Measurements from ENCODE around the gene ANAPC2.

Gene ANAPC2

DNA sequence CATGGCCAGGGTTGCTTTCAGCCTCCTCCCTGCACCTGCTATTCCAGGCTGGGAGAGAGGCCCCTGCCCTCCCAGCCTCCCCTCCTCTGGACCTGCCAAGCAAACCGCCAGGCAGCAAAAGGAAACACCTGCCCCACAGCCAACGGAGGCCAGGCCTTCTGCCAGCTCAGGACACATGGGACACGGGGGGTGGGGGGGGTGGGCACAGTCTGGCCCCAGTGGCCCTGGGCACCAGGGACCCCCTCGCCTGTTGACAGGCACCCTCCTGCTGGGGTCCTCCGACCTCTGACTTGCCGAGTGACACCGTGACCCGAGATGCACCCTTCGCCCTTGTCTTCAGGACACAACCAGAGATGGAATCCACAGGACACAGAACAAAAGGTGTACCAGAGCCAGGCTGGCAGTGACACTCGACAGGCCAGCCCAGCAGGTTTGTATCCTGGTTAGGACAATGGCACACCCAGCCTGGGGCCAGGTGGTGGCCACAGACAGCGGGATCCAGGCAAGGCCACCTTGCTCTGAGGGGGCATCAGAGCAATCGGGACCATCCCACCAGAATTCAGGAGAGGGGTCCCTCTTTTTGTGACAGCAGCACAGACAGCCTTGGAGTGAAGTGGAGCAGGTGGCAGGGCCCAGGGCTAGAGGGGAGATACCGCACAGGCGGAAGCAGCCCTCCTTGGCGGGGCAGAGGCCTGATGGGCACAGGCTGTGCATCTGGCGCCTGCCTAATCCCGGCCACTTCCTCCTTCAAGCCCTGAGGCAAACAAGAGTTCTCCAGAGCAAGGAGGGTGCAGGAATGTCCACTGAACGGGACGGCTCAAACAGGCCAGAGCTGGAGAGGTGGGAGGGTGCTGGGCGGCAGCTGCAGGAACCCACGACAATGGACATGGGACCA, 15.2 kb downstream of the ANAPC2 start:
- H3K79me1 ChIP-seq (ENCODE audit: low read depth, low read length), result peaks cover 2% of the 10 kb centered on the region
- H3K9ac ChIP-seq (ENCODE audit: low read depth, low read length, poor library complexity), result no peak overlapping the region
- no peak overlapping the region for H2BK5ac ChIP-seq (ENCODE audit: low read length)
- no peak overlapping the region for H4K8ac ChIP-seq (ENCODE audit: low read depth, low read length)
- H2BK15ac ChIP-seq (ENCODE audit: low read length), result no peak overlapping the region
- peaks cover 3 to 7% of the 10 kb centered on the region in 2 donors for H3K36me3 ChIP-seq (replicated peaks in 1 of 2; ENCODE audit: control insufficient read depth in 2 of 2, insufficient read depth in 2 of 2, low read length in 2 of 2)
- peak overlapping the region; percentile 75 for H2AK5ac ChIP-seq (ENCODE audit: low read depth, low read length)
- no peak overlapping the region for H3K18ac ChIP-seq (ENCODE audit: low read length)
- no peak overlapping the region for H3K4me2 ChIP-seq (ENCODE audit: insufficient read depth, low read length, poor library complexity, severe bottlenecking)
- peak overlapping the region; percentile 5 for H3K4ac ChIP-seq (ENCODE audit: low read length)
- no peak overlapping the region for H3K4me3 ChIP-seq (ENCODE audit: low read length in 2 of 2)
- H3K27me3 ChIP-seq (ENCODE audit: control insufficient read depth in 3 of 3, insufficient read depth in 3 of 3, low read depth in 1 of 3, low read length in 3 of 3), result peaks cover 11 to 52% (median 43%) of the 10 kb centered on the region in 3 experiments
- no peak overlapping the region for H3K27ac ChIP-seq (replicated peaks; ENCODE audit: low read length)
- peaks cover 8 to 12% of the 10 kb centered on the region in 2 donors for H3K4me1 ChIP-seq (ENCODE audit: control insufficient read depth in 2 of 2, insufficient read depth in 1 of 2, low read depth in 1 of 2, low read length in 2 of 2)
- WGBS, 2 donors (ENCODE audit: extremely low coverage in 2 of 2, insufficient read length in 2 of 2, insufficient replicate concordance in 1 of 2), result no CpG with 5 or more reads among the region's 21 CpGs
- H3K14ac ChIP-seq (ENCODE audit: low read length), result peak overlapping the region; percentile 71
- no peak overlapping the region for H2AFZ ChIP-seq (ENCODE audit: low read length)
- H4K91ac ChIP-seq (ENCODE audit: low read depth, low read length, poor library complexity), result no peak overlapping the region
- DNase-seq (ENCODE audit: low spot score), result no peak
- H2BK120ac ChIP-seq (ENCODE audit: low read depth, low read length), result no peak overlapping the region
- no peak overlapping the region for H2BK12ac ChIP-seq (ENCODE audit: low read length)
- peak overlapping the region; percentile 76 for H3K23ac ChIP-seq (ENCODE audit: low read depth, low read length, poor library complexity)
- peaks cover 0 to 2% of the 10 kb centered on the region in 2 donors for H3K9me3 ChIP-seq (replicated peaks in 1 of 2; ENCODE audit: control insufficient read depth in 2 of 2, insufficient read depth in 1 of 2, low read depth in 1 of 2, low read length in 2 of 2)

DNA sequence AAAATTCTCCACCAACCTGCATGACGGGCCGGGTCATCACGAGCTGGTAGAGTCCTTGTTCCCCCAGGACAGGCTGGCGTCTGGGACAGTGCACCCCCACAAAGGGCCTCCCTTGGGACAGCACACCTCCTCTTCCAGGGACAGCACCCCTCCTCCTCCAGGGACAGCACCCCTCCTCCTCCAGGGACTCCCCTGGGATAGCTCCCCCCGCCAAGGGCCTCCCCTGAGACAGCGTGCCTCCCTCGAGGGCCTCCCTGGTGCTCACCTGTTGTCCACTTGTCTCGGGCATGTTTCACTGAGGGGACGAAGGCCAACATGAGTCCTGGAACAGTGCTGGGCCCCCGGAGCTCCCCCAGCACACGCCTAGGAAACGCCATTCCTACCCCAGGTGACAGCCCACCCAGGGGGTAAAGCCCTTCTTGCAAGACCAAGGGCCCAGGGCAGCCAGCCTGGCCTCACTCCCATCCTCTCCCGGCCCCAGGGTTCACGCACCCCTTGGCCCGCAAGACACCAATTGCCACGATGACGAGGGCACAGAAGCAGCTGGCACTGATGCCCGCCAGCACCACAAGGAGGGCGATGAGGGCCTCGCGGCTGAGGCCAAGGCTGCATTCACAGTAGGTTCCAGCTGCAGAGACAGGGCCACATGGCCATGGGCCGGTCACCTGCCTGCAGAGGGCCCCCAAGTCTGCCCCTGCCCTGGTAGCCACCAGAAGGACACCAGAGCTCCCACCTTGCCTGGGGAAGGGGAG, 17.0 kb downstream of the ANAPC2 start:
- H3K79me1 ChIP-seq (ENCODE audit: low read depth, low read length), result peaks cover 4% of the 10 kb centered on the region
- H2AK5ac ChIP-seq (ENCODE audit: low read depth, low read length), result peak overlapping the region; percentile 68
- H3K36me3 ChIP-seq (replicated peaks in 1 of 2; ENCODE audit: control insufficient read depth in 2 of 2, insufficient read depth in 2 of 2, low read length in 2 of 2), result no peaks in the 10 kb centered on the region
- peaks cover 21 to 70% (median 62%) of the 10 kb centered on the region in 3 experiments for H3K27me3 ChIP-seq (ENCODE audit: control insufficient read depth in 3 of 3, insufficient read depth in 3 of 3, low read depth in 1 of 3, low read length in 3 of 3)
- no peak overlapping the region for H3K4me3 ChIP-seq (ENCODE audit: low read length in 2 of 2)
- H2BK12ac ChIP-seq (ENCODE audit: low read length), result peak overlapping the region; percentile 30
- peaks cover 0 to 2% of the 10 kb centered on the region in 2 donors for H3K9me3 ChIP-seq (replicated peaks in 1 of 2; ENCODE audit: control insufficient read depth in 2 of 2, insufficient read depth in 1 of 2, low read depth in 1 of 2, low read length in 2 of 2)
- H3K14ac ChIP-seq (ENCODE audit: low read length), result peak overlapping the region; percentile 21
- H3K23ac ChIP-seq (ENCODE audit: low read depth, low read length, poor library complexity), result no peak overlapping the region
- no peak overlapping the region for H4K91ac ChIP-seq (ENCODE audit: low read depth, low read length, poor library complexity)
- DNase-seq (ENCODE audit: low spot score), result no peak
- H3K9ac ChIP-seq (ENCODE audit: low read depth, low read length, poor library complexity), result peak overlapping the region; percentile 21
- no peak overlapping the region for H2BK5ac ChIP-seq (ENCODE audit: low read length)
- no peak overlapping the region for H2BK120ac ChIP-seq (ENCODE audit: low read depth, low read length)
- no peak overlapping the region for H3K27ac ChIP-seq (replicated peaks; ENCODE audit: low read length)
- H3K4me1 ChIP-seq (ENCODE audit: control insufficient read depth in 2 of 2, insufficient read depth in 1 of 2, low read depth in 1 of 2, low read length in 2 of 2), result peaks cover 12 to 22% of the 10 kb centered on the region in 2 donors
- H4K8ac ChIP-seq (ENCODE audit: low read depth, low read length), result peak overlapping the region; percentile 17
- no CpG with 5 or more reads among the region's 22 CpGs for WGBS, 2 donors (ENCODE audit: extremely low coverage in 2 of 2, insufficient read length in 2 of 2, insufficient replicate concordance in 1 of 2)
- no peak overlapping the region for H3K4ac ChIP-seq (ENCODE audit: low read length)
- no peak overlapping the region for H3K18ac ChIP-seq (ENCODE audit: low read length)
- H2AFZ ChIP-seq (ENCODE audit: low read length), result no peak overlapping the region
- H3K4me2 ChIP-seq (ENCODE audit: insufficient read depth, low read length, poor library complexity, severe bottlenecking), result no peak overlapping the region
- peak overlapping the region; percentile 89 for H2BK15ac ChIP-seq (ENCODE audit: low read length)

DNA sequence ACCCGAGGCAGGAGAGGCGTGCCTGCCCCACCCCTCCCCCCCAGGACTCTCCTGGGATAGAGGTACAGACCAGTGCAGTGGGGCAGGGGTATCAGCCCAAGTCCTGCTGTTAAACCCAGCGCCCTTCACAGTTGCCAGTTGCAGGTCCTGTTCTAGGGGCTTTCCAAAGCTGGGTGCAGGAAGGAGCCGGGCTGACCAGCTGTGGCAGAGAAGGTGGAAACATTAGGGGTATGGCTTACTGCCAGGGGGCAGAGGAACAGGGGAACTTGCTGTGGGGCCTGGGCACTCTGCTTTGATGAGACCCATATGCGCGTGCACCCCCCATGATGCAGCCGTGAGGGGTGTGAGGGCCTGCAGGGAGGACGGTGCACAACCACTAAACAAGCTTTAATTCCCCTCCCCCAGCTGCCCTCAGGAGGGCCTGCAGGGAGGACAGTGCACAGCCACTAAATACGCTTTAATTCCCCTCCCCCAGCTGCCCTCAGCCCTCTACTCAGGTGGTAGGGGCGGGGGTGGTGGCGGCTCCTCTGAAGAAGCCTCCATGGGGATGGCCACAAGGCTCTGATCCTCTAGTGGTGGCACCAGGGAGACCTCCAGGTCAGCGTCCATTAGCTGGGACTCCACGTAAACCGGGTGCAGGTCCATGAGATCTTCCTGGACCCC, 17.7 kb downstream of the ANAPC2 start:
- DNase-seq (ENCODE audit: low spot score), result no peak
- no peak overlapping the region for H2AFZ ChIP-seq (ENCODE audit: low read length)
- peak overlapping the region; percentile 88 for H2AK5ac ChIP-seq (ENCODE audit: low read depth, low read length)
- H3K27me3 ChIP-seq (ENCODE audit: control insufficient read depth in 3 of 3, insufficient read depth in 3 of 3, low read depth in 1 of 3, low read length in 3 of 3), result peaks cover 22 to 77% (median 67%) of the 10 kb centered on the region in 3 experiments
- H3K4me1 ChIP-seq (ENCODE audit: control insufficient read depth in 2 of 2, insufficient read depth in 1 of 2, low read depth in 1 of 2, low read length in 2 of 2), result peaks cover 12 to 22% of the 10 kb centered on the region in 2 donors
- peak overlapping the region; percentile 43 for H3K23ac ChIP-seq (ENCODE audit: low read depth, low read length, poor library complexity)
- WGBS, 2 donors (ENCODE audit: extremely low coverage in 2 of 2, insufficient read length in 2 of 2, insufficient replicate concordance in 1 of 2), result no CpG with 5 or more reads among the region's 14 CpGs
- no peak overlapping the region for H2BK15ac ChIP-seq (ENCODE audit: low read length)
- no peak overlapping the region for H3K4me3 ChIP-seq (ENCODE audit: low read length in 2 of 2)
- no peak overlapping the region for H3K4me2 ChIP-seq (ENCODE audit: insufficient read depth, low read length, poor library complexity, severe bottlenecking)
- H4K91ac ChIP-seq (ENCODE audit: low read depth, low read length, poor library complexity), result no peak overlapping the region
- H3K27ac ChIP-seq (replicated peaks; ENCODE audit: low read length), result no peak overlapping the region
- no peaks in the 10 kb centered on the region for H3K36me3 ChIP-seq (replicated peaks in 1 of 2; ENCODE audit: control insufficient read depth in 2 of 2, insufficient read depth in 2 of 2, low read length in 2 of 2)
- no peak overlapping the region for H2BK12ac ChIP-seq (ENCODE audit: low read length)
- H3K4ac ChIP-seq (ENCODE audit: low read length), result no peak overlapping the region
- H2BK5ac ChIP-seq (ENCODE audit: low read length), result no peak overlapping the region
- H3K18ac ChIP-seq (ENCODE audit: low read length), result peak overlapping the region; percentile 48
- no peak overlapping the region for H2BK120ac ChIP-seq (ENCODE audit: low read depth, low read length)
- peak overlapping the region; percentile 60 for H3K9ac ChIP-seq (ENCODE audit: low read depth, low read length, poor library complexity)
- H4K8ac ChIP-seq (ENCODE audit: low read depth, low read length), result no peak overlapping the region
- H3K79me1 ChIP-seq (ENCODE audit: low read depth, low read length), result peaks cover 4% of the 10 kb centered on the region
- H3K9me3 ChIP-seq (replicated peaks in 1 of 2; ENCODE audit: control insufficient read depth in 2 of 2, insufficient read depth in 1 of 2, low read depth in 1 of 2, low read length in 2 of 2), result peaks cover 0 to 2% of the 10 kb centered on the region in 2 donors
- H3K14ac ChIP-seq (ENCODE audit: low read length), result peak overlapping the region; percentile 56

Data from neuronal stem cell (in vitro differentiated cells).